Measurements from ENCODE around the gene SLTM.
"Not testable (repeated sequence)": the region's sequence is repeated elsewhere in the genome, so short reads cannot be mapped to it uniquely, and the experiment has no call there.

Gene SLTM

GRCh38 chr15:58898150-58898680, 35.3 kb downstream of the SLTM start:
- no peak overlapping the region for H3K4me3 ChIP-seq (ENCODE audit: low read depth, low read length)
- no peak for DNase-seq (ENCODE audit: low read depth)
- TF ChIP-seq CTCF (IDR thresholded peaks at IDR 0.05; ENCODE audit: low read depth, low read length) (no peak), POLR2A (IDR thresholded peaks at IDR 0.05; ENCODE audit: extremely low read depth, insufficient read length) (no peak), MAX (IDR thresholded peaks at IDR 0.05; ENCODE audit: low read depth, low read length) (no peak), MYC (IDR thresholded peaks at IDR 0.05; ENCODE audit: low read depth, low read length) (no peak)

GRCh38 chr15:58889363-58889762, 44.1 kb downstream of the SLTM start:
- no peak for DNase-seq (ENCODE audit: low read depth)
- H3K4me3 ChIP-seq (ENCODE audit: low read depth, low read length), result no peak overlapping the region
- TF ChIP-seq POLR2A (IDR thresholded peaks at IDR 0.05; ENCODE audit: extremely low read depth, insufficient read length) (no peak), CTCF (IDR thresholded peaks at IDR 0.05; ENCODE audit: low read depth, low read length) (no peak), MAX (IDR thresholded peaks at IDR 0.05; ENCODE audit: low read depth, low read length) (no peak), MYC (IDR thresholded peaks at IDR 0.05; ENCODE audit: low read depth, low read length) (no peak)

- no peak for DNase-seq (ENCODE audit: low read depth)
- no peak overlapping the region for H3K4me3 ChIP-seq (ENCODE audit: low read depth, low read length)
- no peak for TF ChIP-seq CTCF (IDR thresholded peaks at IDR 0.05; ENCODE audit: low read depth, low read length)
- TF ChIP-seq POLR2A (IDR thresholded peaks at IDR 0.05; ENCODE audit: extremely low read depth, insufficient read length), result no peak
- TF ChIP-seq MAX (IDR thresholded peaks at IDR 0.05; ENCODE audit: low read depth, low read length), result no peak
- no peak for TF ChIP-seq MYC (IDR thresholded peaks at IDR 0.05; ENCODE audit: low read depth, low read length)
Measured at GRCh38 chr15:58886921-58887320, 46.6 kb downstream of the SLTM start.

- peak; percentile 49 for DNase-seq (ENCODE audit: low read depth)
- H3K4me3 ChIP-seq (ENCODE audit: low read depth, low read length), result not testable (repeated sequence)
Measured at GRCh38 chr15:58883926-58884325, 49.6 kb downstream of the SLTM start.

GRCh38 chr15:58882243-58882642, 51.2 kb downstream of the SLTM start:
- H3K4me3 ChIP-seq (ENCODE audit: low read depth, low read length), result no peak overlapping the region
- DNase-seq (ENCODE audit: low read depth), result no peak
- TF ChIP-seq MAX (IDR thresholded peaks at IDR 0.05; ENCODE audit: low read depth, low read length) (no peak), POLR2A (IDR thresholded peaks at IDR 0.05; ENCODE audit: extremely low read depth, insufficient read length) (no peak), MYC (IDR thresholded peaks at IDR 0.05; ENCODE audit: low read depth, low read length) (no peak), CTCF (IDR thresholded peaks at IDR 0.05; ENCODE audit: low read depth, low read length) (no peak)

GRCh38 chr15:58880320-58880719, 53.2 kb downstream of the SLTM start:
- H3K4me3 ChIP-seq (ENCODE audit: low read depth, low read length), result no peak overlapping the region
- no peak for DNase-seq (ENCODE audit: low read depth)
- TF ChIP-seq MAX (IDR thresholded peaks at IDR 0.05; ENCODE audit: low read depth, low read length) (no peak), CTCF (IDR thresholded peaks at IDR 0.05; ENCODE audit: low read depth, low read length) (no peak), MYC (IDR thresholded peaks at IDR 0.05; ENCODE audit: low read depth, low read length) (no peak), POLR2A (IDR thresholded peaks at IDR 0.05; ENCODE audit: extremely low read depth, insufficient read length) (no peak)
